Chondrocyte (in vitro differentiated cells): ENCODE results near the gene BSG. TPM values are rescaled to one million over a fixed set of nuclear protein-coding genes. Genes with fewer than 3 reads are reported as not detected.

Experiments used
- DNase-seq: peaks from one replicate; pipeline ENCODE4 v3.0.0; 2021; ENCODE audit warnings: mixed read lengths, low spot score
- H3K27ac Mint-ChIP-seq: one replicate; pipeline ENCODE4 v1.8.0; 2021; ENCODE audit warnings: mild to moderate bottlenecking, moderate library complexity, mixed read lengths; ENCODE audit not compliant: unreplicated experiment
- H3K27me3 Mint-ChIP-seq: 2 replicates; pipeline ENCODE4 v1.8.0; 2021; ENCODE audit warnings: low read depth, mixed read lengths
- H3K36me3 Mint-ChIP-seq: 2 replicates; pipeline ENCODE4 v1.8.0; 2021; ENCODE audit warnings: low read depth, mixed read lengths
- H3K4me1 Mint-ChIP-seq: 2 replicates; pipeline ENCODE4 v1.8.0; 2021; ENCODE audit warnings: low read depth, mild to moderate bottlenecking, mixed read lengths
- H3K4me3 Mint-ChIP-seq: one replicate; pipeline ENCODE4 v1.8.0; 2021; ENCODE audit warnings: mild to moderate bottlenecking, moderate library complexity, mixed read lengths; ENCODE audit not compliant: unreplicated experiment
- H3K9me3 Mint-ChIP-seq: 2 replicates; pipeline ENCODE4 v1.8.0; 2021; ENCODE audit warnings: low read depth, mixed read lengths
- total RNA-seq: library from RNA; stranded (reverse); gene quantifications from 3 replicates; pipeline ENCODE4 v1.2.1, GENCODE V29; 2021
- TF ChIP-seq, protein P1 (sequence below): fragments of 200-600 bp; sonication (generic); IDR thresholded peaks from 2 replicates; pipeline ENCODE4 v1.5.0; 2021; ENCODE audit warnings: antibody characterized with exemption, mild to moderate bottlenecking, moderate library complexity

The BSG gene
- total RNA-seq, 1 donor from 2014 or later: 440 TPM

DNA sequence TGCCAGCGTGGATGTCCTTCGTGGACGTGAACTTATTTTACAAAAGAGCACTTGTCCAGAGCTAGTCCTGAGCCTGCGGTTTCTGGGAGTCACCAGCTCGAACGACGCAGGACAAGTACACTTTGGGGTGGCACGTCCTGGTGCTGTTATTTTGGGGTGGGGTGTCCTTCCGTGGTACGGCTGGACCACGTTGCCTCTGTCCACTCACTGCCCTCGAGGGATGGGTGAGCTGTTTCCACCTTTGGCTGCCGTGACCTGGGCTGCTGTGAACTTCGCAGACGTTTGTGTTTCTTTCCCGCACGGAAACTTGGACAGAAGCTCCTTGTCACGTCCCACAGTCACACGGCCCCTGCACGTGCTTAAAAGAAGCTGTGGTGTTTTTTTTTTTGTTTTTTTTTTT, 17.6 kb upstream of the BSG start:
- peak; percentile 58 for DNase-seq
- H3K4me3 Mint-ChIP-seq: no peak overlapping the region
- H3K9me3 Mint-ChIP-seq: no peaks in the 10 kb centered on the region
- H3K36me3 Mint-ChIP-seq: no peaks in the 10 kb centered on the region
- TF ChIP-seq, protein P1, sequence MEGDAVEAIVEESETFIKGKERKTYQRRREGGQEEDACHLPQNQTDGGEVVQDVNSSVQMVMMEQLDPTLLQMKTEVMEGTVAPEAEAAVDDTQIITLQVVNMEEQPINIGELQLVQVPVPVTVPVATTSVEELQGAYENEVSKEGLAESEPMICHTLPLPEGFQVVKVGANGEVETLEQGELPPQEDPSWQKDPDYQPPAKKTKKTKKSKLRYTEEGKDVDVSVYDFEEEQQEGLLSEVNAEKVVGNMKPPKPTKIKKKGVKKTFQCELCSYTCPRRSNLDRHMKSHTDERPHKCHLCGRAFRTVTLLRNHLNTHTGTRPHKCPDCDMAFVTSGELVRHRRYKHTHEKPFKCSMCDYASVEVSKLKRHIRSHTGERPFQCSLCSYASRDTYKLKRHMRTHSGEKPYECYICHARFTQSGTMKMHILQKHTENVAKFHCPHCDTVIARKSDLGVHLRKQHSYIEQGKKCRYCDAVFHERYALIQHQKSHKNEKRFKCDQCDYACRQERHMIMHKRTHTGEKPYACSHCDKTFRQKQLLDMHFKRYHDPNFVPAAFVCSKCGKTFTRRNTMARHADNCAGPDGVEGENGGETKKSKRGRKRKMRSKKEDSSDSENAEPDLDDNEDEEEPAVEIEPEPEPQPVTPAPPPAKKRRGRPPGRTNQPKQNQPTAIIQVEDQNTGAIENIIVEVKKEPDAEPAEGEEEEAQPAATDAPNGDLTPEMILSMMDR: no peak
- H3K4me1 Mint-ChIP-seq: peaks cover 10% of the 10 kb centered on the region
- H3K27me3 Mint-ChIP-seq: no peaks in the 10 kb centered on the region
- H3K27ac Mint-ChIP-seq: no peak overlapping the region

DNA sequence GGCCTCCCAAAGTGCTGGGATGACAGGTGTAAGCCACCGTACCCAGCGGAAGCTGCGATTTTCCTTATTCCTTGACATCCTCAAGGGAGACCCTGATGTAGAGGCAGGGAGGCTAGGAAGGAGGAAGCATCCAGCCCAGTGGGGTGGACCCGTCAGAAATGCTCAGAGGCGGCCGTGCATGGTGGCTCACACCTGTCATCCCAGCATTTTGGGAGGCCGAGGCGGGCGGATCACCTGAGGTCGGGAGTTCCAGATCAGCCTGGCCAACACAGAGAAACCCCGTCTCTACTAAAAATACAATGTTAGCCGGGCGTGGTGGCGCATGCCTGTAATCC, 17.0 kb upstream of the BSG start:
- Mint-ChIP-seq H3K36me3 (no peaks in the 10 kb centered on the region), H3K9me3 (no peaks in the 10 kb centered on the region), H3K4me1 (peaks cover 10% of the 10 kb centered on the region), H3K27me3 (no peaks in the 10 kb centered on the region), H3K27ac (no peak overlapping the region), H3K4me3 (no peak overlapping the region)
- TF ChIP-seq, protein P1: no peak
- DNase-seq: peak; percentile 68

- Mint-ChIP-seq H3K27ac (no peak overlapping the region), H3K4me1 (peaks cover 6% of the 10 kb centered on the region), H3K4me3 (no peak overlapping the region), H3K36me3 (no peaks in the 10 kb centered on the region), H3K27me3 (no peaks in the 10 kb centered on the region), H3K9me3 (no peaks in the 10 kb centered on the region)
- DNase-seq: peak; percentile 82
- TF ChIP-seq, protein P1: no peak
Measured at GRCh38 chr19:556611-557382, 15.6 kb upstream of the BSG start.

GRCh38 chr19:558770-559439, 13.5 kb upstream of the BSG start:
- no peaks in the 10 kb centered on the region for H3K36me3 Mint-ChIP-seq
- peaks cover 6% of the 10 kb centered on the region for H3K4me1 Mint-ChIP-seq
- H3K27ac Mint-ChIP-seq: no peak overlapping the region
- no peaks in the 10 kb centered on the region for H3K9me3 Mint-ChIP-seq
- peak; percentile 66 for DNase-seq
- no peak overlapping the region for H3K4me3 Mint-ChIP-seq
- TF ChIP-seq, protein P1: no peak
- H3K27me3 Mint-ChIP-seq: no peaks in the 10 kb centered on the region

DNA sequence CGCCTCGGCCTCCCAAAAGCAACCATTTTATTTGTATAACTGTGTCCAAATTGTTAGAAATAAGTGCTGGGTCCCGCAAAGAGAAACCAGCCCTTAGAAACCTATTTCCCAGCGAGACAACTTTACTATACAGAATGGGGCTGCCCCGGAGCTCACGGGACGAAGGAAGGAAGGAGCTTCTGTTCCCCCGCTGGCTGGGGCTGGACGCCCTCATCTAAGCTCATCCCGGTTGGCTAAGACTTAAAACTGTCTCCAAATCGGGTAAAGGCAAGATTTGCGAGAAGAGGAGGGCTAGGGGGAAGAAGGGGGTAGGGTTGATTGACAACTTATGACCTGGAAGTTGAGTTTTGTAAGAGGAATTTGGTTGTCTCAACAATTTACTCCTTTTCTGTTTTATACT, 12.3 kb upstream of the BSG start:
- no peak overlapping the region for H3K27ac Mint-ChIP-seq
- no peaks in the 10 kb centered on the region for H3K27me3 Mint-ChIP-seq
- H3K4me1 Mint-ChIP-seq: peaks cover 6% of the 10 kb centered on the region
- H3K9me3 Mint-ChIP-seq: no peaks in the 10 kb centered on the region
- no peaks in the 10 kb centered on the region for H3K36me3 Mint-ChIP-seq
- no peak overlapping the region for H3K4me3 Mint-ChIP-seq
- DNase-seq: no peak
- TF ChIP-seq, protein P1: no peak
